ENCODE measurements around the gene NLGN4Y.

GRCh38 chrY:14824583-14824982, 300.3 kb downstream of the NLGN4Y start:
- TF ChIP-seq CTCF (IDR thresholded peaks at IDR 0.05) (no peak), EP300 (IDR thresholded peaks at IDR 0.05) (no peak), POLR2A (IDR thresholded peaks at IDR 0.05) (no peak)
